Activated T-cell treated with anti-CD3 and anti-CD28 coated beads, Interleukin-2, amount 50 U/mL, for 72 hours (primary cell): ENCODE data around the gene DPYD. TPM values are rescaled to one million over a fixed set of nuclear protein-coding genes. Genes with fewer than 3 reads are reported as not detected.

Source experiments
- ATAC-seq, 2 donors: fragments of 150-1000 bp; cut with Tn5 transposase; replicated peaks in 1 of 2; 2 replicates each; pipeline ENCODE4 v1.10.0; 2021; ENCODE audit warnings: moderate library complexity in 2 of 2, mild to moderate bottlenecking in 1 of 2
- DNase-seq, 2 donors: peaks; one replicate each; pipeline ENCODE4 v3.0.0; 2021 to 2022; ENCODE audit warnings: mixed read lengths in 1 of 2
- H3K27ac Mint-ChIP-seq: one replicate; pipeline ENCODE4 v1.8.0; 2022; ENCODE audit warnings: mild to moderate bottlenecking, moderate library complexity, mixed read lengths
- H3K27me3 Mint-ChIP-seq: one replicate; pipeline ENCODE4 v1.8.0; 2022; ENCODE audit warnings: low read depth, mixed read lengths
- H3K36me3 Mint-ChIP-seq, 2 donors: one replicate each; pipeline ENCODE4 v1.8.0; 2022; ENCODE audit warnings: mixed read lengths in 2 of 2, mild to moderate bottlenecking in 1 of 2; ENCODE audit not compliant: insufficient read depth in 2 of 2
- H3K4me1 Mint-ChIP-seq: one replicate; pipeline ENCODE4 v1.8.0; 2022; ENCODE audit warnings: low read depth, mixed read lengths
- H3K4me3 Mint-ChIP-seq, 2 donors: one replicate each; pipeline ENCODE4 v1.8.0; 2022; ENCODE audit warnings: mild to moderate bottlenecking in 2 of 2, mixed read lengths in 2 of 2, moderate library complexity in 2 of 2
- H3K9me3 Mint-ChIP-seq, 2 donors: one replicate each; pipeline ENCODE4 v1.8.0; 2022; ENCODE audit warnings: mixed read lengths in 2 of 2
- total RNA-seq, 2 donors: library from RNA; stranded (reverse); gene quantifications; one replicate each; pipeline ENCODE4 v1.2.3, GENCODE V29; 2022

Gene DPYD
- total RNA-seq, 2 donors from 2014 or later, result 13.4 to 18.2 TPM

- Mint-ChIP-seq H3K9me3 (no peaks in the 10 kb centered on the region), H3K4me1 (peaks cover 22% of the 10 kb centered on the region), H3K27ac (peak overlapping the region; percentile 40), H3K4me3 (peak overlapping the region; percentile 63 to 75), H3K27me3 (no peaks in the 10 kb centered on the region), H3K36me3 (no peaks in the 10 kb centered on the region)
- no peak for DNase-seq
- peak in 1 of 2 donors; percentile 34 for ATAC-seq
Observed at GRCh38 chr1:97849345-97850340, 71.2 kb downstream of the DPYD start.

- DNase-seq (no peak), ATAC-seq (no peak)
- no peaks in the 10 kb centered on the region for H3K27me3 Mint-ChIP-seq
- no peaks in the 10 kb centered on the region for H3K36me3 Mint-ChIP-seq
- H3K4me3 Mint-ChIP-seq, result no peak overlapping the region
- H3K27ac Mint-ChIP-seq, result no peak overlapping the region
- peaks cover 16% of the 10 kb centered on the region for H3K4me1 Mint-ChIP-seq
- no peaks in the 10 kb centered on the region for H3K9me3 Mint-ChIP-seq
Observed at GRCh38 chr1:97845805-97846204, 75.0 kb downstream of the DPYD start.

- H3K9me3 Mint-ChIP-seq, result no peaks in the 10 kb centered on the region
- H3K4me3 Mint-ChIP-seq, result no peak overlapping the region
- H3K36me3 Mint-ChIP-seq, result no peaks in the 10 kb centered on the region
Observed at GRCh38 chr1:97844552-97845089, 76.2 kb downstream of the DPYD start.

GRCh38 chr1:97841338-97841737 lies 79.5 kb downstream of the DPYD start:
- DNase-seq (no peak), ATAC-seq (no peak)
- Mint-ChIP-seq H3K4me3 (no peak overlapping the region), H3K36me3 (no peaks in the 10 kb centered on the region), H3K9me3 (no peaks in the 10 kb centered on the region), H3K27me3 (no peaks in the 10 kb centered on the region), H3K4me1 (no peaks in the 10 kb centered on the region), H3K27ac (no peak overlapping the region)

More at GRCh38 chr1:97844552-97845089, 76.2 kb downstream of the DPYD start:
- H3K27me3 Mint-ChIP-seq, result no peaks in the 10 kb centered on the region
- peaks cover 6% of the 10 kb centered on the region for H3K4me1 Mint-ChIP-seq
- ATAC-seq, result no peak
- DNase-seq, result no peak
- no peak overlapping the region for H3K27ac Mint-ChIP-seq

GRCh38 chr1:97837161-97837560 lies 83.7 kb downstream of the DPYD start:
- Mint-ChIP-seq H3K4me1 (no peaks in the 10 kb centered on the region), H3K36me3 (no peaks in the 10 kb centered on the region), H3K9me3 (no peaks in the 10 kb centered on the region), H3K27me3 (no peaks in the 10 kb centered on the region), H3K27ac (no peak overlapping the region), H3K4me3 (no peak overlapping the region)
- no peak for ATAC-seq
- no peak for DNase-seq

- H3K4me1 Mint-ChIP-seq, result no peaks in the 10 kb centered on the region
- DNase-seq (no peak), ATAC-seq (no peak)
- H3K36me3 Mint-ChIP-seq, result no peaks in the 10 kb centered on the region
- H3K27me3 Mint-ChIP-seq, result no peaks in the 10 kb centered on the region
- H3K9me3 Mint-ChIP-seq, result no peaks in the 10 kb centered on the region
- no peak overlapping the region for H3K27ac Mint-ChIP-seq
- no peak overlapping the region for H3K4me3 Mint-ChIP-seq
Observed at GRCh38 chr1:97834899-97835298, 85.9 kb downstream of the DPYD start.

GRCh38 chr1:97833881-97834280 lies 87.0 kb downstream of the DPYD start:
- no peak for ATAC-seq
- no peaks in the 10 kb centered on the region for H3K4me1 Mint-ChIP-seq
- H3K36me3 Mint-ChIP-seq, result no peaks in the 10 kb centered on the region
- DNase-seq, result no peak
- no peak overlapping the region for H3K27ac Mint-ChIP-seq
- H3K4me3 Mint-ChIP-seq, result no peak overlapping the region
- H3K27me3 Mint-ChIP-seq, result no peaks in the 10 kb centered on the region
- H3K9me3 Mint-ChIP-seq, result no peaks in the 10 kb centered on the region

GRCh38 chr1:97832481-97832880 lies 88.4 kb downstream of the DPYD start:
- Mint-ChIP-seq H3K4me1 (no peaks in the 10 kb centered on the region), H3K27ac (no peak overlapping the region), H3K36me3 (no peaks in the 10 kb centered on the region), H3K9me3 (no peaks in the 10 kb centered on the region), H3K27me3 (no peaks in the 10 kb centered on the region), H3K4me3 (no peak overlapping the region)
- no peak for DNase-seq
- ATAC-seq, result no peak

- DNase-seq, result peak in 1 of 2 donors; percentile 4
- Mint-ChIP-seq H3K36me3 (no peaks in the 10 kb centered on the region), H3K27ac (no peak overlapping the region), H3K4me3 (no peak overlapping the region), H3K9me3 (no peaks in the 10 kb centered on the region), H3K4me1 (no peaks in the 10 kb centered on the region), H3K27me3 (no peaks in the 10 kb centered on the region)
- ATAC-seq, result peak; percentile 58 to 72
Observed at GRCh38 chr1:97827887-97828286, 92.9 kb downstream of the DPYD start.

- Mint-ChIP-seq H3K27ac (no peak overlapping the region), H3K4me3 (no peak overlapping the region), H3K9me3 (no peaks in the 10 kb centered on the region), H3K36me3 (no peaks in the 10 kb centered on the region), H3K4me1 (no peaks in the 10 kb centered on the region), H3K27me3 (no peaks in the 10 kb centered on the region)
- no peak for ATAC-seq
- no peak for DNase-seq
Observed at GRCh38 chr1:97826820-97827219, 94.0 kb downstream of the DPYD start.

GRCh38 chr1:97824624-97825023 lies 96.2 kb downstream of the DPYD start:
- Mint-ChIP-seq H3K36me3 (no peaks in the 10 kb centered on the region), H3K4me1 (no peaks in the 10 kb centered on the region), H3K27me3 (no peaks in the 10 kb centered on the region), H3K27ac (no peak overlapping the region), H3K4me3 (no peak overlapping the region), H3K9me3 (no peaks in the 10 kb centered on the region)
- DNase-seq, result no peak
- ATAC-seq, result no peak

GRCh38 chr1:97824200-97824599 lies 96.6 kb downstream of the DPYD start:
- ATAC-seq (no peak), DNase-seq (no peak)
- no peaks in the 10 kb centered on the region for H3K36me3 Mint-ChIP-seq
- H3K4me3 Mint-ChIP-seq, result no peak overlapping the region
- no peaks in the 10 kb centered on the region for H3K27me3 Mint-ChIP-seq
- H3K4me1 Mint-ChIP-seq, result no peaks in the 10 kb centered on the region
- no peak overlapping the region for H3K27ac Mint-ChIP-seq
- no peaks in the 10 kb centered on the region for H3K9me3 Mint-ChIP-seq

- ATAC-seq (peak in 1 of 2 donors; percentile 32), DNase-seq (peak in 1 of 2 donors; percentile 5)
- H3K9me3 Mint-ChIP-seq, result no peaks in the 10 kb centered on the region
- H3K27ac Mint-ChIP-seq, result no peak overlapping the region
- H3K36me3 Mint-ChIP-seq, result no peaks in the 10 kb centered on the region
- H3K4me1 Mint-ChIP-seq, result no peaks in the 10 kb centered on the region
- no peaks in the 10 kb centered on the region for H3K27me3 Mint-ChIP-seq
- H3K4me3 Mint-ChIP-seq, result no peak overlapping the region
Observed at GRCh38 chr1:97820470-97821188, 100.2 kb downstream of the DPYD start.
